Heart right ventricle (tissue), 16 donors: ENCODE measurements around the gene JAM3. TPM values are rescaled to one million over a fixed set of nuclear protein-coding genes. Genes with fewer than 3 reads are reported as not detected.

ENCODE experiments used
- ATAC-seq, 8 donors: fragments of 200-7000 bp; cut with Tn5 transposase; one replicate each; pipeline ENCODE4 v1.9.1; 2020; ENCODE audit warnings: mild to moderate bottlenecking in 8 of 8, moderate library complexity in 8 of 8, moderate number of reproducible peaks in 1 of 8
- DNase-seq, 2 donors: peaks; one replicate each; pipeline ENCODE4 v3.0.0-alpha.2; 2020
- H3K27ac ChIP-seq, 10 donors: fragments of 200-600 bp; sonication (generic) in 2 of 10; one replicate each; pipeline versions ENCODE4 v1.5.0 to v1.8.0; 2020 to 2022; ENCODE audit warnings: mild to moderate bottlenecking in 3 of 10
- H3K27me3 ChIP-seq, 7 donors: fragments of 200-600 bp; one replicate each; pipeline ENCODE4 v1.8.0; 2021 to 2022; ENCODE audit warnings: mild to moderate bottlenecking in 2 of 7
- H3K36me3 ChIP-seq, 9 donors: fragments of 200-600 bp; sonication (generic) in 1 of 9; one replicate each; pipeline versions ENCODE4 v1.5.0 to v1.8.0; 2020 to 2022; ENCODE audit warnings: mild to moderate bottlenecking in 2 of 9
- H3K4me1 ChIP-seq, 9 donors: fragments of 200-600 bp; sonication (generic) in 1 of 9; one replicate each; pipeline versions ENCODE4 v1.5.0 to v1.8.0; 2020 to 2022; ENCODE audit warnings: mild to moderate bottlenecking in 4 of 9
- H3K4me3 ChIP-seq, 10 donors: fragments of 200-600 bp; sonication (generic) in 2 of 10; one replicate each; pipeline versions ENCODE4 v1.5.0 to v1.8.0; 2020 to 2022; ENCODE audit warnings: mild to moderate bottlenecking in 7 of 10, moderate library complexity in 2 of 10
- H3K9me3 ChIP-seq, 11 donors: fragments of 200-600 bp in 10 of 11; sonication (generic) in 2 of 11; one replicate each; pipeline versions ENCODE4 v1.5.0 to v1.8.0; 2013 to 2022; ENCODE audit warnings: mild to moderate bottlenecking in 2 of 11, control low read depth in 1 of 11, moderate library complexity in 1 of 11
- WGBS, 2 donors: extraction: QIAGEN DNeasy Blood & Tissue Kit; methylation state at CpG; one replicate each; pipeline ENCODE4 v1.1.7; 2013; ENCODE audit warnings: inconsistent platforms in 1 of 2; 5-methylcytosine and 5-hydroxymethylcytosine counted together
- intact Hi-C, 10 donors: fragments of 100-400 bp; cut with DNase I; formaldehyde crosslinking; loops; one replicate each; pipeline versions ENCODE4 v1.11.1 to v1.14.2; 2022
- polyA plus RNA-seq, 2 donors: library from polyadenylated mRNA; stranded (reverse); fragments of 200-250 nt; gene quantifications; one replicate each; pipeline ENCODE4 v1.2.3, GENCODE V29; 2013
- total RNA-seq, 10 donors: library from RNA; stranded (reverse); fragmentation: NEBNext Ultra II Directional in 3 of 10; extraction: Animal tissue kit (Norgen Biotek cat#: 25700) in 3 of 10; gene quantifications; one replicate each; pipeline versions ENCODE4 v1.2.1 to v1.2.4, GENCODE V29; 2021 to 2023
- TF ChIP-seq, protein P1 (sequence below), 9 donors: fragments of 200-600 bp; sonication (generic) in 2 of 9; IDR thresholded peaks; one replicate each; pipeline versions ENCODE4 v1.5.0 to v1.8.0; 2021 to 2022; ENCODE audit warnings: antibody characterized with exemption in 9 of 9, mild to moderate bottlenecking in 5 of 9, moderate library complexity in 1 of 9
- donor health status: Arrhythmogenic right ventricular cardiomyopathy.
- donor health status: ischemic (EF 13 %, LVEDD 7.1; RV severe dilation, severe dysfunction).
- donor health status: healthy with polysubstance abuse.
- donor health status: DM: no; HTN: yes; CAD: no.
- donor health status: DM: no; HTN: no; CAD: no.
- donor health status: ischemic (EF 25% LVEDD 6.9; RV normal size, moderate dysfunction).
- donor health status: ischemic (EF 25% LVEDD 5.7; RV mildly dilated, moderate dysfunction).
- donor health status: healthy.
- donor health status: DM: yes; HTN: yes; CAD: no.
- donor health status: Ischemic cardiomyopathy.
- donor health status: ischemic (EF 35%, LVEDD 5.7; RV mildly dilated, moderate dysfunction).
- donor health status: nonischemic (EF 11% LVEDD 7.7; RV severe dilation, severe dysfunction).
- donor health status: DM: yes; HTN: yes; CAD: no.
- donor health status: PGD.
- donor health status: ischemic (EF 29% LVEDD 5.4; RV normal size, mild dysfunction).
- donor health status: nonischemic (EF 23%, LVEDD 6.1; RV moderate dilation, normal function).

The JAM3 gene
- total and polyA plus RNA-seq, 12 donors = 12.7 to 55.4 (median 29.0) TPM

DNA sequence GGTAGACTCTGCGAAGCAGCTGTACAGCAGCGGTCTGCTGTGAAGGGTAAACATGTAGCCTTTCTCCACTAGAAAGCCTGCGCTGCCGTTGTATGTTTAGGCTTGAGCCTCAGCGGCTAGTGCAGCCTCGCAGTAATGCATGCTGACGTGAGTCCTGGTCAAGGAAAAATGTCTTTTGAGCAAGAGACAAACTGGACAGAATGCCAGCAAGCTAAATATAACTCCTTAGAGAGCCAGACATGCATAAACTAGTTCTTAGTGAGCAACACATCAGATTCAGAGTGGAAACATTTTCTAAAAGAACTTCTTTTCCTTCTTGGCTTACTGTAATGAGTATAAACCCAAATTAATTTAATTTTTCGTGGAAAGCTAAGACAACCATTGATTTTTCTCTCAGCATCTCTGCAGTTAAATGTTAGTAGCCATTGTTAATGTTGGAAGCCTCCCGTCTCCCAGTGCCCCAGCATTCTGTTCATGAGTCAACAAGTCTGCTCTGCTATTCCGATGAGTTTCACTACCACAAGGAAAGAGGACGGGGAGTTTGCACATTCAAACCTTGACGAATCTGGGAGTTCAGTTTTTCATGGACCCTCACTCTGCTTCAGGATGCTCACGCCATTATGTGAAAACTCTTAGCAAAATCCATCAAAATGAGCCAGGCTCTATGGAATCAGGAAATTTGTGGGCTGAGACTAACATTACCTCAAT lies 51.4 kb downstream of the JAM3 start:
- ATAC-seq (peak; percentile 66 to 86 (median 81)), DNase-seq (peak; percentile 39 to 74)
- TF ChIP-seq, protein P1, sequence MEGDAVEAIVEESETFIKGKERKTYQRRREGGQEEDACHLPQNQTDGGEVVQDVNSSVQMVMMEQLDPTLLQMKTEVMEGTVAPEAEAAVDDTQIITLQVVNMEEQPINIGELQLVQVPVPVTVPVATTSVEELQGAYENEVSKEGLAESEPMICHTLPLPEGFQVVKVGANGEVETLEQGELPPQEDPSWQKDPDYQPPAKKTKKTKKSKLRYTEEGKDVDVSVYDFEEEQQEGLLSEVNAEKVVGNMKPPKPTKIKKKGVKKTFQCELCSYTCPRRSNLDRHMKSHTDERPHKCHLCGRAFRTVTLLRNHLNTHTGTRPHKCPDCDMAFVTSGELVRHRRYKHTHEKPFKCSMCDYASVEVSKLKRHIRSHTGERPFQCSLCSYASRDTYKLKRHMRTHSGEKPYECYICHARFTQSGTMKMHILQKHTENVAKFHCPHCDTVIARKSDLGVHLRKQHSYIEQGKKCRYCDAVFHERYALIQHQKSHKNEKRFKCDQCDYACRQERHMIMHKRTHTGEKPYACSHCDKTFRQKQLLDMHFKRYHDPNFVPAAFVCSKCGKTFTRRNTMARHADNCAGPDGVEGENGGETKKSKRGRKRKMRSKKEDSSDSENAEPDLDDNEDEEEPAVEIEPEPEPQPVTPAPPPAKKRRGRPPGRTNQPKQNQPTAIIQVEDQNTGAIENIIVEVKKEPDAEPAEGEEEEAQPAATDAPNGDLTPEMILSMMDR (IDR thresholded peaks at IDR 0.05) = no peak
- Histone ChIP-seq H3K9me3 (no peaks in the 10 kb centered on the region), H3K4me3 (peak overlapping the region in 8 of 10 donors; percentile 1 to 46 (median 30)), H3K4me1 (peaks cover 5 to 74% (median 55%) of the 10 kb centered on the region in 9 donors), H3K36me3 (no peaks in the 10 kb centered on the region), H3K27ac (peak overlapping the region; percentile 78 to 95 (median 84)), H3K27me3 (peaks cover 0 to 11% (median 0%) of the 10 kb centered on the region in 7 donors)
- intact Hi-C loops = loop anchor here in 4 of 10 donors (1.0 to 5.0 kb wide), 4 partner anchors 48 to 68 kb away; partner anchors contain the start of gene JAM3 (in 2 of the 4)
- WGBS, 2 donors = 15 to 19% methylated on average over 13 of the region's 13 CpGs

DNA sequence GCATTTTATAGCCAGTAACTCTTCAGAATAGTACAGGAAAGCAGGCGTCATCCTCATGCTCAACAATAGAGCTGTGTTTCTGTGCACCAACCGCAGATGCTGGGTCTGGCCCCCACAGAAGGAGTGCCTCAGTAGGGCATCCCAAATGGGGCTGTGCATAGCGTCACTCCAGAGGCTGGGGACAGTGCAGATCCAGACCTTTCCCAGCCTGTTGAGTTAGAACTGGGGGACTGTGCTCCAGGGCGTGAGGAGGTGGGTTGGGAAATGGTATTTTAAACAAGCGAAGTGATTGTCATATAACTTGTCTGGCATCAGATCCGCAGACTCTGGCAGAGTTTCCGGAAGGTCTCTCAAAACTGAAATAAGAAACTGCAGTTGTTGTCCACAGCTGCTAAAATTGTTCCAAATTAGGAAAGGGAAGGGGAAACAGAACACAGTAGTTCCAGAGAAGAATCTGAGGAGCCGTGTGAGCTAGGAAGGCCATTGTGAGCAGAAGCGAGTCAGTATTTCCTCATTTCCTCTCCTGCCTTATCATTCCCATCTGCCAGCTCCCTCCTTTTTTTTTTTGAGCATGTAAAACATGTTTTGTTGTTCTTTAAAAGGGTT lies 52.2 kb downstream of the JAM3 start:
- Histone ChIP-seq H3K4me1 (peaks cover 5 to 81% (median 62%) of the 10 kb centered on the region in 9 donors), H3K4me3 (peak overlapping the region in 7 of 10 donors; percentile 1 to 46 (median 31)), H3K27ac (peak overlapping the region; percentile 78 to 95 (median 84)), H3K9me3 (no peaks in the 10 kb centered on the region), H3K27me3 (peaks cover 0 to 15% (median 0%) of the 10 kb centered on the region in 7 donors), H3K36me3 (no peaks in the 10 kb centered on the region)
- TF ChIP-seq, protein P1 (IDR thresholded peaks at IDR 0.05) = no peak
- 32 to 44% methylated on average over 9 of the region's 9 CpGs for WGBS, 2 donors
- ATAC-seq (peak; percentile 38 to 72 (median 64)), DNase-seq (peak in 1 of 2 donors; percentile 53)
- intact Hi-C loops = loop anchor here in 4 of 10 donors (1.0 to 5.0 kb wide), 4 partner anchors 49 to 69 kb away; partner anchors contain the start of gene JAM3 (in 2 of the 4)

DNA sequence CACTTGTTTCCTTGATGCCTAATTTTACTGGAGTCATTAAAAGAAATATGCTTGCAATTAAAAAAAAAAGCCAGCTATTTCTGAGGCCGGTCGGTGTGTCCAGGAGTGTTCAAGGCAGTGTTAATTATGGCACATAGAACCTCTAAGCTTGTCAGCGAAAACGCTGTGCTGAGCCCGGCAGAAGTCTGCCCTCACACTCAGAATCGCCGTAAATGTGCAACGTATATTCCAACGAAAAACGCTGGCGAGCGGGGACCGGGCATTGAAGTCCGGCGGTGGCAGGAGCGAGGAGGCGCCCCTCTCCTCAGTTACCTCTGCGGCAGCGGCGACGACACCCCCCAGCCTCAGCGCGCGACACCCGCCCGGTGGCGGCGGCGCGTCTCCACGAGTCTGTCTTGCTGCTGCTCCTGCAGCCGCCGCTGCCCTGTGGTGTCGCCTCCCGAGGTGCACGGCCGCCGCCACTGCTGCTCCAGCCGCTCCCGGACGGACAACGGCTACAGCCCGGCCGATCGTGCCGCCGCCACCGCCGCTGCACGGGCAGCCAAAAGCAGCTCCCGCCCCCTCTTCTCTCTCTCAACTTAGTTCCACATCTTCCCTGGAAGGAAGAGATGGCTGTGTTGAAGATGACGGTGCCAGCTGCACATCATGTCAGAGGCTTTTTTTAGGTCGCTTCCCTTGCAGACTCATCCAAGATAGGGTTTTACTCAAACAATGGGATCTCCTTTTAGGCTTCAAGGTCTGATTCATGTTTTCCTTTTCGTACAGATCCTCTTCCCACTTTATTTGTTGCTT lies 56.0 kb downstream of the JAM3 start:
- Histone ChIP-seq H3K27me3 (peaks cover 0 to 19% (median 0%) of the 10 kb centered on the region in 7 donors), H3K36me3 (no peaks in the 10 kb centered on the region), H3K4me3 (peak overlapping the region; percentile 19 to 62 (median 56)), H3K4me1 (peaks cover 8 to 71% (median 57%) of the 10 kb centered on the region in 9 donors), H3K27ac (peak overlapping the region; percentile 24 to 95 (median 80)), H3K9me3 (no peaks in the 10 kb centered on the region)
- TF ChIP-seq, protein P1 (IDR thresholded peaks at IDR 0.05) = peak in 3 of 9 donors; percentile 31 to 41 (median 38)
- intact Hi-C loops = loop anchor here in 6 of 10 donors (5.0 kb wide), 3 partner anchors 53 to 73 kb away; partner anchors contain the start of gene JAM3 (in 2 of the 6)
- ATAC-seq (peak; percentile 55 to 87 (median 67)), DNase-seq (peak; percentile 52 to 71)
- 1 to 4% methylated on average over 54 of the region's 54 CpGs for WGBS, 2 donors
